NAMALWA (cell line): ENCODE results near the gene PICK1.
"Not testable (repeated sequence)": the region's sequence is repeated elsewhere in the genome, so short reads cannot be mapped to it uniquely, and the experiment has no call there.

Experiments
- DNase-seq: peaks from one replicate; pipeline ENCODE4 v3.0.0-alpha.2; 2015; ENCODE audit warnings: low spot score

Gene PICK1

GRCh38 chr22:38030311-38031133 lies 26.7 kb upstream of the PICK1 start:
- no peak for DNase-seq

GRCh38 chr22:38031491-38031890 lies 25.7 kb upstream of the PICK1 start:
- DNase-seq = no peak

GRCh38 chr22:38032681-38033521 lies 24.3 kb upstream of the PICK1 start:
- DNase-seq = no peak

DNA sequence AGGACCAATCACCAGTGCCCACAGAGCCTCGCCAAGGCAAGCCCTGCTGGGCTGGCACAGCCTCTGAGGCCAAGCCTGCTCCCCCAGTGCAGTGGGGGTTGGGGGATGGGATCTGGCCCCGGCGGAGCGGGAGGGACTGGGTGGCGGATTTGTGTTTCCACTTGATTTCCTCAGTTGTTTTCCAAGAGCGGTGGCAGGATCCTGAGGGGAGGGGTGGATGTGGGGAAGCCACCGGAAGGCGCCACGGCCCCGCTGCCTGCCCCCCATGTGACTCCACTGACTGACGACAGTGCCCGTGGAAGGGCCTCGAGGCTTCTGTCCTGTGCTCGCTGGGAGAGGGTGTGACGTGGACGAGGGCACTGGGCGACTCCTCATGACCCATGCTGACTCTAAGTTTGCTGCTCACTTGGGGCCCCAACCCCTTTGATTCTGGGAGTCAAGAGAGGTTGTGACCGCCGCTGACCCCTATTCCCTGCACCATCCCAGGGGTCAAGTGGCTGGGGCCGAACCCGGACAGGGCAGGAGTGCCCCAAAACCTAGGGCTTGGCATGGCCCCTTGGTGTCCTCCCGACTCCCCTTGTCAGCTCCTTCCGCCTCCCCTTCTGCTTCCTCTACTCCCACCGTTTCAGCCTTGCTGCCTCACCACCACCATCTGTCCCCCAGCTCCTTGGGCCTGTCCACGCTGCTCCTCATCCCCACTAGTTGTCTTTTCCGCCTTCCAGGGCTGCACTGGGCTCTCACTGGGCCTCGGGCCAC lies 23.5 kb upstream of the PICK1 start:
- DNase-seq = no peak

- no peak for DNase-seq
These were observed 22.8 kb upstream of the PICK1 start for GRCh38 chr22:38034278-38034882.

DNA sequence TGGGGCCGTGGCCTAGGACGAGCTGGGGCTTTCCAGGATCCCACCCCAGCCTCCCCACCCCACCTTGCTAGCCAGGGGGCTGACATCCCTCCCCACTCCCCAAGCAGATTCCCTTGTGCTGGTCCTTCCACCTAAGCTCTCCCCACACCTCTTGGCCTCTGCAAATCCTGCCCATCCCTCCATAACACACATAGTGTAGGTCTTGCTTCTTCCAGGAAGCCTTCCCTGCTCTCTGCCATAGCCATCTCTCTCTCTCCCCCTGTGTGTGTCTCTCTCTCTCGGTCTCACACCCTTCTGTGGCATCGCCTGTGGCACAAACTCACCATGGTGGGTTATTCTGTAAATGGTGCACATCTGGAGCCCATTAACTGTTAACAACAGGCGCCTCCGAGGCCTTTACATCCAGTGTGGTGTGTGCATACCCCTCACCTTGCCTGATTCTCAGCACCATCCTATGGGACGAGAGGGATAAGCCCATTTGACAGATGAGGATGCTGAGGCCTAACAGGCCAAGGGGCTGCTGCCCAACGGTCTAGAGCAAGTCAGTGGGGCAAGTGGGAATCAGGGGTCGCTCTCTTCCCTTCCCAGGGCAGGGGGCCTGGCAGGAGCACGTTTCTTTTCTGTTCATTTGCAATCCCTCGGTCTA lies 22.2 kb upstream of the PICK1 start:
- DNase-seq = no peak

- no peak for DNase-seq
These were observed 21.7 kb upstream of the PICK1 start for GRCh38 chr22:38035530-38035885.

GRCh38 chr22:38036392-38037062 lies 20.7 kb upstream of the PICK1 start:
- no peak for DNase-seq

DNA sequence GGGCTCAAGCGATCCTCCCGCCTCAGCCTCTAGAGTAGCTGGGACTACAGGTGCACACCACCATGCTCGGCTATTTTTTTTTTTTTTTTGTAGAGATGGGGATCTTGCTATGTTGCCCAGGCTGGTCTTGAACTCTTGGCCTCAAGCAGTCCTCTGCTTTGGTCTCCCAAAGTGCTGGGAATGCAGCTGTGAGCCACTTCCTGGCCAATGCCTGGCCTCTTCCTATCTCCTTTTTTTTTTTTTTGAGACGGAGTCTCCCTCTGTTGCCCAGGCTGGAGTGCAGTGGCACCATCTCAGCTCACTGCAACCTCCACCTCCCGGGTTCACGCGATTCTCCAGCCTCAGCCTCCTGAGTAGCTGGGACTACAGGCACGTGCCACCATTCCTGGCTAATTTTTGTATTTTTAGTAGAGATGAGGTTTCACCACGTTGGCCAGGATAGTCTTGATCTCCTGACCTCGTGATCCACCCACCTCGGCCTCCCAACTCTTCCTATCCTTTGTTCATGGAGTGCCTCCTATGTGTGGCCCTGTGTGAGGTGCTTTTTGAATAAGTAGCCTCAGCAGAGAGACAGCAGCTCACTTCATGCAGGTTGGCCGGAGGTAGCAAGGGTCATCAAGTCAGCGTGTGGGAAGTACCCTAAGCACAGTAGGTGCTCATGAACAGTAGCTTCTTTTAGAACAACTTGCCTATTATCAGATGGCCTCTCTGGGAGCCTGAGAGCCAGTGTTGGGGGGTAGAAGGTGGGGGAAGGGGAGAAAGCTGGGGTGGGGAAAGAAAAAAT lies 19.6 kb upstream of the PICK1 start:
- DNase-seq = not testable (repeated sequence)

DNA sequence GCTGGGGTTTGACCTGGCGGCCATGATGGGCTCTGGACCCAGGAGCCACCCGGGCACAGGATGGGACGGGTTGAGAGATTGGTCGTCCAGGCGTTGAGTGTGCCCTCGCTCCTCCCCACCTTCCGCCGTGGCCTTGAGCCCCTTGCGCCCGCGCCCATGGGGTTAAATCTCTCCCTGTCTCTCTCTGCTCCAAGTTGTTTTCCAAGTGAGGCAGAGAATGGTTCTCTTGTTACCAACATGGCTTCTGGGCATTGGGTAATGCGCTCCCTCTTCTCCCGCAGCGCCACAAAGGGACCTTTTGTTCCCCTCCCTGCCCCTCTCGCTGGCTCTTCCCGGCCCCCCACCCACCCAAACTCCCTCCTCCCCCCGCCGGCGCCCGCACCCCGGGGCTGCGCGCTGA lies 18.8 kb upstream of the PICK1 start:
- no peak for DNase-seq

DNA sequence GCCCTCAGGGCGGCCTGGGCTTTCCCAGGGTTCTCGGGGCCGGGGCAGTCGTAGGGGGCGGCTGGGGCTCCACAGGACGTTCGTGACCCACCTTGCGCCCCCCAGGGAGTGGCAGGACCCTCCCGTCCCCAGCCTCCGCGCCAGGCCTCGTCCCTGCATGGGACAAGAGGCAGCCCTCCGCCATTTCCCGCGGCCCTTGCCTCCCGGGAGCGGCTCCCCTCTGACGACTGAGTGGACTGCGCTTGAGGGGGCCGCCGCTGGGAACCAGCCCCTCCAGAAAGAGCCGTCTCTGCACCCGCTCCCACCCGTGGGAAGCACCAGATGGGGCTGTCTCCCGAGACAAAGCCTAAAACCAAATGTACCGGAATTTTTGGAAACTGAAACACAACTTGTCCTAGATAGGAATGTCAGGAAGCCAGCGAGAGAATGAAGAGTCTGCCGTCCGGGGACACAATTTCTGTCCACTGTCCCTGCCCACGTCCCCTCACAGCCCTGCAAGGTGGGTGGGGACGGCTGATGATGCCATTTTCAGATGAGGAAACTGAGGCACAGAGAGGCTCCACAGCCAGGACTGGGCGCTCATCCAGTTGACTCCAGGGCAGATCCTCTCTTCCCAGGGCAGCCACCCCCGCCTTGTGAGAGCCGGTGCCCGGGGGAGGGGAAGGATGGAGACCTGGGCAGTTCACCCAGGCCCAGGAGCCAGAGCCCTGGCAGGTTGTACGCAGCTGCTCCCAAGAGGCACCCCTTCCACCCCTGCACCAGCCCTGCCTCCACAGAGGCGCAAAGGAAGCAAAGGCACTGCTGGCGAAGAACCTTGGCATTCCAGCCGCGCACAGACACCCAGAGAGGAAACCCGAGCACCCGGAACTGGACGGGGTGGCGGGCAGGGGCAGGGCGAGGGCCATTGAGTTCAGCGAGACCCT lies 18.1 kb upstream of the PICK1 start:
- DNase-seq = no peak

- no peak for DNase-seq
These were observed 16.0 kb upstream of the PICK1 start for GRCh38 chr22:38040953-38041759.

DNA sequence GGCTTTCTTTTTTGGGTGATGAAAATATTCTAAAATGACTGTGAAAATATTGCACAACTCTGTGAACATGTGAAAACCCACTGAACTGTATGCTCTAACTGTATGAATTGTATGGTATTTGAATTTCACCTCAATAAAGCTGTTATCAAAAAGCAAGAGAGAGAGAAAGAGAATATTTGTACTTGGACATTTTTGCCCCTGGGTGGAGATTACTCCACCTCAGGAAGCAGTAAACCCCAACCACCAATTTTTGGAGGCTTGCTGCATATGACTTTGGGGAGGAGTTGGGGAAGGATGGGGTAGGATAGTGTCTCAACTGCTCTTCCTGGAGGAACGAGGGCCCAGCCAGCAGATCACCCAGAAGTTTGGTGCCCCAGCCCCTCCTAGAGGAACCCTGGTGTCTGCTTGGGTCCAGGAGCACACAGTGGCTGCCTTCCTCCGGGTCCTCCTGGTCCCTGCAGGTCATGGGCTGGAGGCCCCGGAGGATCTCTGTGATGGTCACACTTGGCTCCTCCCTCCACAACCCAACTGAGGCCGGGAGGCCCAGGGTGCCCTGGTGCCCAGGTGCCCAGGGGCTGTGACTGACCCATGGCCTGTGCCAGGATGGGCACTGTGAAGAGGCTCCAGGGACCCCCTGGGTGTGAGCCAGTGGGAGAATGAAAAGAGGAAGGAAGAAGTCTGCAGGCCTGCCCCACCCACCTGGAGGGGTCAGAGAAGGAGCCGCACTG lies 15.3 kb upstream of the PICK1 start:
- DNase-seq = no peak

DNA sequence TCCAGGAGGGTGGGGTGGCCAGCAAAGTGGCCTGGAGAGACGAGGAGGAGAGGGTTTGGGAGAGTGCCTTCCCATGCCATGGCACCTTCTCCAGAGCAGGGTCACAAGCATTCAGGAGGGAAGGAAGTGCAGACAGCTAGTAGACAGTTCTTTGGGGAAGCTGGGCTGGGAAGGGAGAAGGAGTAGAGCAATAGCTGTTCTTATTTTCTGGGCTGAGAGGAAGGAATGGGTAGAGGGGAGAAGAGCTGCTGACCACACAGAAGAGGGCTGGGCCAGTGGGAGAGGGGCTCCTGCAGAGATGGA lies 14.8 kb upstream of the PICK1 start:
- DNase-seq = no peak

GRCh38 chr22:38043151-38044039 lies 13.8 kb upstream of the PICK1 start:
- DNase-seq = peak; percentile 27

DNA sequence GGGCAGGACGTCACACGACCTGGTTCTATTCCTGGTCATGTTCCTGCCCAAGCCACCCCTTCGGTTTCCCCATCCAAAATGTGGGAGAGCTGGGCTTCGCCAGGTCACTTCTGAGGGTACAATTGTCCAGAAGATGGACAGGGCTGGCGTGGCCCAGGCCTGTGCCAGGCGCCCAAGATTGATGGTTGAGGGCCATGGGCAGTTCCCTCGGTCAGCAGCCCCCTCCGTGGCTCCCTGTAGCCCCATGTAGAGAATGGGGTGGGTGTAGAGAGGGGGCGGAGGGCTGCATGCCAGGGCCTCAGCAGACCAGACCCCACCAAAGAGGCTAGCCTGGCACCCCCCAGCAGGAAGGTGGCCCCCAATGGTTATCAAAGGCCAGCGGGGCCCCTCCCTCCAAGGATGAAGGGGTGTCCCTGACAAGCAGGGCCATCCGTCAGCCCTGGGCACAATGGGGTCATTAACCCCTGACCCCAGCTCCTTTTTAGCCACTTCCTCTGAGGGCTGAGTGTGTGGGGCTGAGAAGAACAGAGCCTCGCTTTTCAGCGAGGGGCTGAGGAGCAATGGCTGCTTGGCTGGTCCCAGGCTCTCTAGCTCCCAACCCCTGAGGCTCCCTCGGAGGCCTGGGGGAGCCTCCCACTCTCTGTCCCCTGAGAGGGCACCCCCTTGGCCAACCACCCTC lies 11.0 kb upstream of the PICK1 start:
- no peak for DNase-seq
